SIG-M5 (cell line): ENCODE results near the gene TAX1BP3.

Experiments used
- DNase-seq: peaks from one replicate; lab custom pipeline; 2025; lab: John Stamatoyannopoulos, UW

TAX1BP3 gene

GRCh38 chr17:3657874-3658783, 10.2 kb downstream of the TAX1BP3 start:
- no peak for DNase-seq

GRCh38 chr17:3657588-3657869, 10.8 kb downstream of the TAX1BP3 start:
- DNase-seq: no peak

GRCh38 chr17:3656755-3657587, 11.4 kb downstream of the TAX1BP3 start:
- no peak for DNase-seq

- DNase-seq: no peak
These were observed 12.0 kb downstream of the TAX1BP3 start for GRCh38 chr17:3656353-3656752.

- no peak for DNase-seq
These were observed 12.6 kb downstream of the TAX1BP3 start for GRCh38 chr17:3655766-3656165.

GRCh38 chr17:3647769-3648555, 20.4 kb downstream of the TAX1BP3 start:
- no peak for DNase-seq

- no peak for DNase-seq
These were observed 21.1 kb downstream of the TAX1BP3 start for GRCh38 chr17:3647251-3647650.

- DNase-seq: no peak
These were observed 23.1 kb downstream of the TAX1BP3 start for GRCh38 chr17:3645310-3645709.

GRCh38 chr17:3643889-3644349, 24.5 kb downstream of the TAX1BP3 start:
- no peak for DNase-seq

GRCh38 chr17:3641717-3642486, 26.5 kb downstream of the TAX1BP3 start:
- DNase-seq: no peak

- DNase-seq: no peak
These were observed 27.4 kb downstream of the TAX1BP3 start for GRCh38 chr17:3641014-3641413.

GRCh38 chr17:3639981-3640596, 28.3 kb downstream of the TAX1BP3 start:
- no peak for DNase-seq

GRCh38 chr17:3636908-3637373, 31.4 kb downstream of the TAX1BP3 start:
- DNase-seq: no peak

- peak; percentile 54 for DNase-seq
These were observed 32.0 kb downstream of the TAX1BP3 start, which contains the start of the genes CTNS and SHPK for GRCh38 chr17:3636154-3636907. Gene CTNS, plus strand, starts transcription at chr17:3636760. Its CDS starts 3,447 bp downstream, at chr17:3640207. Gene SHPK, minus strand, starts transcription at chr17:3636250. Its CDS starts 31 bp downstream, at chr17:3636219.

GRCh38 chr17:3635474-3636153, 32.8 kb downstream of the TAX1BP3 start:
- no peak for DNase-seq

GRCh38 chr17:3632287-3632686, 36.1 kb downstream of the TAX1BP3 start:
- no peak for DNase-seq

- DNase-seq: no peak
These were observed 37.6 kb downstream of the TAX1BP3 start for GRCh38 chr17:3630781-3631180.

- DNase-seq: no peak
These were observed 40.6 kb downstream of the TAX1BP3 start for GRCh38 chr17:3627769-3628167.
